ENCODE measurements around the gene NPC1.

Gene NPC1

DNA sequence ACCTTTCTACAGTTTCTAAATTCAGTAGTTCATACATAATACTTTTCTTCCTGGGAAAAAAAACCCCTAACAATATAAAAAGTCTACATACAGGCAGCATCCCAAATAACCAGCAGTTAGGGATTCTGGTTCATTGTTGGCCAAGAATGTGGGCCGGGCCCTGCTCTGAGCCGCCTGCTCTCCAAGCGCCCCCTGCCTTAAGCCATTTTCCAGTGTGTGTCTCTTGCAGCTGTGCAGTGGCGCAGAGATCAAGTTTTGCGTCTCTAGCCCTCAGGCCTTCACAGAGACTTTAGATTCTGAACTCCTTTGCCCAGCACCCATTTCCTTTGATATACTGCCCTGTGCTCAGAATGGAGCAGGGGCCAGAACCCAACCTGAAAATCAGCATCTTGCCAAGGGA is 50.1 kb downstream of the NPC1 start:
- H3K9ac ChIP-seq (ENCODE audit: low read length), result no peak overlapping the region
- no peak overlapping the region for H3K4me3 ChIP-seq (ENCODE audit: low read length)
- no peaks in the 10 kb centered on the region for H3K27me3 ChIP-seq (ENCODE audit: control insufficient read depth, insufficient read depth, low read length)
- H3K4me1 ChIP-seq (ENCODE audit: control insufficient read depth, insufficient read depth, low read length), result no peaks in the 10 kb centered on the region
- no peak overlapping the region for H3K27ac ChIP-seq (ENCODE audit: low read depth, low read length)
- H3K36me3 ChIP-seq (ENCODE audit: control insufficient read depth, insufficient read depth, low read length), result peaks cover 59% of the 10 kb centered on the region

DNA sequence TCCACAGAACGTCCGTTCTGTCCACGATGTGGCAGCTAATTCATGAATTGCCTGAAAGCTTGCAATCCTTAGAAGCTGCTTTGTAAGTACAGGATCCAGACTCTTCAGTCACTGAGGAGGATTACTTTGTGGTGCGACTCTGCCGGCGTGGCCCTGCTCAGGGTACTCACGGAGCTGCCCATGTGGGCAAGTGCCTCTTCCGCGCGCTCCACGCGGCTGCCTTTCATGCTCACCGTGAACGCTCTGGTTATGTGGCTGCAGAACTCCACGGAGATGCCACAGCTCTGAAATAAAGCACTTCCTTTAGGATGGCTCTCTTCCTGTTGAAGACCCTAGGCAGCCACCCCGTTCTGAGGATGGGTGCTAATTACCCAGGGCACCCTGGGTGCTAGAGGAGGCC is 52.0 kb downstream of the NPC1 start:
- no peaks in the 10 kb centered on the region for H3K27me3 ChIP-seq (ENCODE audit: control insufficient read depth, insufficient read depth, low read length)
- H3K9ac ChIP-seq (ENCODE audit: low read length), result no peak overlapping the region
- no peaks in the 10 kb centered on the region for H3K4me1 ChIP-seq (ENCODE audit: control insufficient read depth, insufficient read depth, low read length)
- H3K4me3 ChIP-seq (ENCODE audit: low read length), result no peak overlapping the region
- no peak overlapping the region for H3K27ac ChIP-seq (ENCODE audit: low read depth, low read length)
- peaks cover 65% of the 10 kb centered on the region for H3K36me3 ChIP-seq (ENCODE audit: control insufficient read depth, insufficient read depth, low read length)

- Histone ChIP-seq H3K4me3 (ENCODE audit: low read length) (no peak overlapping the region), H3K36me3 (ENCODE audit: control insufficient read depth, insufficient read depth, low read length) (peaks cover 64% of the 10 kb centered on the region), H3K4me1 (ENCODE audit: control insufficient read depth, insufficient read depth, low read length) (no peaks in the 10 kb centered on the region), H3K9ac (ENCODE audit: low read length) (no peak overlapping the region), H3K27ac (ENCODE audit: low read depth, low read length) (no peak overlapping the region), H3K27me3 (ENCODE audit: control insufficient read depth, insufficient read depth, low read length) (no peaks in the 10 kb centered on the region)
Observed at GRCh38 chr18:23532848-23533247, 53.5 kb downstream of the NPC1 start.

DNA sequence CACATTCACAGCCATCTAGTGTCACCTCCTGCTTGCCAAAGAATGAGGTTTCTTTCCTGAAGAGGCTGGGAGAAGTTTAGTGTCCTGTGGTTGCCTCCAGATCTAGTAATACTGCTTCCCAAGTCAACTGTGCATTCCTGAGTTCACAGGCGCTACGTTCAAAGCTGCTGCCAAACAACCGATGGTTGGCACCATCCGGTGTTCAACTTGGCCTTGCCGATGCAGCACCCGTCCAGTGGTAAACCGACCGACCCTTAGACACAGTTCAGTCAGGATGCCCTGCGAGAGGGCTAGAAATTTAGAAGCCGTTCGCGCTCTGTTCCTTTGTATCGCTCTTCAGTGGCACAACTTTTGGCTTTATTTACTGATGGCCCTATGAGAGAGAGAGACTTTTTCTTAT is 54.4 kb downstream of the NPC1 start:
- no peak overlapping the region for H3K27ac ChIP-seq (ENCODE audit: low read depth, low read length)
- H3K4me3 ChIP-seq (ENCODE audit: low read length), result no peak overlapping the region
- H3K36me3 ChIP-seq (ENCODE audit: control insufficient read depth, insufficient read depth, low read length), result peaks cover 63% of the 10 kb centered on the region
- H3K4me1 ChIP-seq (ENCODE audit: control insufficient read depth, insufficient read depth, low read length), result no peaks in the 10 kb centered on the region
- no peaks in the 10 kb centered on the region for H3K27me3 ChIP-seq (ENCODE audit: control insufficient read depth, insufficient read depth, low read length)
- H3K9ac ChIP-seq (ENCODE audit: low read length), result no peak overlapping the region

DNA sequence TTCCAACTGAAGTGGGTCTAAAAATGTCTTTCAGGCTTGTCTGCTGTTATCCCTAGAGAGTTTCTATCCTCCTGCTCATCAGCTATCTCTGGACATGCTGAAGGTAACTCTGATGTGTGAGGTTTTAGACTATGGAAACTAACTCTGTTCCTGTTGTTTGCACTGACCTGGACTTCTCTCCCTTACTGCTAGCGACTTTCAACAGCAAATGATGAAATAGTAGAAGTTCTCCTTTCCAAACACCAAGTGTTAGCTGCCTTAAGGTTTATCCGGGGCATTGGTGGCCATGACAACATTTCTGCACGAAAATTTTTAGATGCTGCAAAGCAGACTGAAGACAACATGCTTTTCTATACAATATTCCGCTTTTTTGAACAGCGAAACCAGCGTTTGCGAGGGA is 56.1 kb downstream of the NPC1 start:
- H3K9ac ChIP-seq (ENCODE audit: low read length), result no peak overlapping the region
- no peaks in the 10 kb centered on the region for H3K27me3 ChIP-seq (ENCODE audit: control insufficient read depth, insufficient read depth, low read length)
- peaks cover 58% of the 10 kb centered on the region for H3K36me3 ChIP-seq (ENCODE audit: control insufficient read depth, insufficient read depth, low read length)
- no peak overlapping the region for H3K27ac ChIP-seq (ENCODE audit: low read depth, low read length)
- H3K4me1 ChIP-seq (ENCODE audit: control insufficient read depth, insufficient read depth, low read length), result no peaks in the 10 kb centered on the region
- H3K4me3 ChIP-seq (ENCODE audit: low read length), result no peak overlapping the region

DNA sequence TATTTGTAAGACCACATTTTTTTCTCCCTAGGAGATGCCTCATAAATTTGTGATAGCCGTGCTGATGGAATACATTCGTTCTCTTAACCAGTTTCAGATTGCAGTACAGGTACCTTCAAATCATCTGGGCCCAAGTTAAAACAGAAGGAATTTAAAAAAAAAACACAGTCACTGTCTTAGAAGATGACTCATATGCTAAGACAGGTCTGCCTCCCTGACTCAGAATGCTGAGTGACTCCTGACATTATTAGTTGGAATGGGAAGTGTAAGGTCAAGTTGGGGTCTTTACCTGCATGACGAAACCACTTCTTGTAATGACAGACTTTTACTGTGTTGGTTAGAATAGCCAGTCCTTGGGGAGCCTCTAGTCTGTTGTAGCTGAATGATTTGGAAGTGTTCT is 56.7 kb downstream of the NPC1 start:
- H3K27me3 ChIP-seq (ENCODE audit: control insufficient read depth, insufficient read depth, low read length), result no peaks in the 10 kb centered on the region
- peaks cover 56% of the 10 kb centered on the region for H3K36me3 ChIP-seq (ENCODE audit: control insufficient read depth, insufficient read depth, low read length)
- no peak overlapping the region for H3K27ac ChIP-seq (ENCODE audit: low read depth, low read length)
- no peaks in the 10 kb centered on the region for H3K4me1 ChIP-seq (ENCODE audit: control insufficient read depth, insufficient read depth, low read length)
- no peak overlapping the region for H3K9ac ChIP-seq (ENCODE audit: low read length)
- no peak overlapping the region for H3K4me3 ChIP-seq (ENCODE audit: low read length)

GRCh38 chr18:23528580-23529472 is 57.5 kb downstream of the NPC1 start:
- Histone ChIP-seq H3K27me3 (ENCODE audit: control insufficient read depth, insufficient read depth, low read length) (no peaks in the 10 kb centered on the region), H3K36me3 (ENCODE audit: control insufficient read depth, insufficient read depth, low read length) (peaks cover 56% of the 10 kb centered on the region), H3K9ac (ENCODE audit: low read length) (no peak overlapping the region), H3K4me1 (ENCODE audit: control insufficient read depth, insufficient read depth, low read length) (no peaks in the 10 kb centered on the region), H3K27ac (ENCODE audit: low read depth, low read length) (no peak overlapping the region), H3K4me3 (ENCODE audit: low read length) (no peak overlapping the region)

- Histone ChIP-seq H3K27ac (ENCODE audit: low read depth, low read length) (no peak overlapping the region), H3K4me3 (ENCODE audit: low read length) (no peak overlapping the region), H3K27me3 (ENCODE audit: control insufficient read depth, insufficient read depth, low read length) (no peaks in the 10 kb centered on the region), H3K9ac (ENCODE audit: low read length) (no peak overlapping the region), H3K4me1 (ENCODE audit: control insufficient read depth, insufficient read depth, low read length) (no peaks in the 10 kb centered on the region), H3K36me3 (ENCODE audit: control insufficient read depth, insufficient read depth, low read length) (peaks cover 58% of the 10 kb centered on the region)
Observed at GRCh38 chr18:23526501-23527063, 59.7 kb downstream of the NPC1 start.

DNA sequence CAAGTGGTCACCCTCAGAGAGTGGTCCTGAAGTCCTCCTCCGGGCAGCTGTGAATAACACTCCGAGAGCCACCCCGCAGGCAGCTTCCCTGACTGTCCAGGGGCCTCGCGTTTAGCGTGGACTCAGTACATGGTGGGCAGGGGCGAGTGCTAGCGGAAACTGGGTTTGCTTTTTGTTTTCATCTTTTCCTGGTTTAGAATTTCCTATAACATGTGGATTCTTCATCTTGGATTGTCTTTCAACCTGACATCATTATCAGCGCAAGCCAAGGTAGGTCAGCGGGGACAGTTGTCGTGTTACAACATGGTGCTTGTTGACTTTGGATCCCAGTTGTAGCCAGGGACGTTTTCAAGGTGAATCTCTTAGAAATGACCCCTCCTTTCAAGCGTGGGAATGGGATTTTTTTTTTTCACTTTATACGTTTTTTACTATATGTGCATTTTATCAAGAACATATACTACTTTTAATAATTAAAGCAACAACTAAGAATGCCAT is 62.0 kb downstream of the NPC1 start:
- peaks cover 50% of the 10 kb centered on the region for H3K36me3 ChIP-seq (ENCODE audit: control insufficient read depth, insufficient read depth, low read length)
- H3K27ac ChIP-seq (ENCODE audit: low read depth, low read length), result no peak overlapping the region
- H3K9ac ChIP-seq (ENCODE audit: low read length), result no peak overlapping the region
- no peaks in the 10 kb centered on the region for H3K27me3 ChIP-seq (ENCODE audit: control insufficient read depth, insufficient read depth, low read length)
- no peaks in the 10 kb centered on the region for H3K4me1 ChIP-seq (ENCODE audit: control insufficient read depth, insufficient read depth, low read length)
- no peak overlapping the region for H3K4me3 ChIP-seq (ENCODE audit: low read length)

DNA sequence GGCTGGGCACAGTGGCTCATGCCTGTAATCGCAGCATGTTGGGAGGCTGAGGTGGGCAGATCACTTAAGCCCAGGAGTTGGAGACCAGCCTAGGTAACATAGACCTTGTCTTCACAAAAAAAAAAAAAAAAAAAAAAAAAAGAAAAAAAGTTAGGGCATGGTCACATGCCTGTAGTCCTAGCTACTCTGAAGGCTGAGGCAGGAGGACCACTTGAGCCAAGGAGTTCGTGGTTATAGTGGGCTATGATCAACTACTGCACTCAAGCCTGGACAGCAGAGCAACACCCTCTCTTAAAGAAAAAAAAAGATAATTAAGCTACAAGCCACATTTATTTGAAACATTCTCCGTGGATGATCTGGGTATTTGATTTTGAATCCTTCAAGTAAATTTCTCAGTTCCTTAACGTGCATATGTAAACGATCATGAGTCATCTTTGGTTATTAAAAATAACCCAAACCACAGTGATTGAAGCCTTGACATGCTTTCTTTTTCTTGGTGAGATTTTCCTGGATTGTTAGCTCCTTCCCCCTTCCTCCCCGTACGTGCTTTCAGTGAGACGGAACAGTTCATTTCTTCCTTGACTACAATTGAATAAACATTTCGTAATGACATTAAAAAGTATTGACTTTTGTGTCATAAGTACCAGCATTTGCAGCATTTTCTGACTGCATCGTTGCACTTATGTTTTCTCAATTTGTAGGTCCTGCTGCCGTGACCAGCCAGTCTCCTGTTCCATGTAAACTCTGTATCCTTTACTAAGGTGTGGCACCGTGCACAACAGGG is 62.7 kb downstream of the NPC1 start:
- H3K4me1 ChIP-seq (ENCODE audit: control insufficient read depth, insufficient read depth, low read length), result no peaks in the 10 kb centered on the region
- H3K36me3 ChIP-seq (ENCODE audit: control insufficient read depth, insufficient read depth, low read length), result peaks cover 49% of the 10 kb centered on the region
- no peak overlapping the region for H3K4me3 ChIP-seq (ENCODE audit: low read length)
- no peaks in the 10 kb centered on the region for H3K27me3 ChIP-seq (ENCODE audit: control insufficient read depth, insufficient read depth, low read length)
- H3K9ac ChIP-seq (ENCODE audit: low read length), result no peak overlapping the region
- no peak overlapping the region for H3K27ac ChIP-seq (ENCODE audit: low read depth, low read length)

- Histone ChIP-seq H3K9ac (ENCODE audit: low read length) (no peak overlapping the region), H3K27me3 (ENCODE audit: control insufficient read depth, insufficient read depth, low read length) (no peaks in the 10 kb centered on the region), H3K36me3 (ENCODE audit: control insufficient read depth, insufficient read depth, low read length) (peaks cover 44% of the 10 kb centered on the region), H3K4me1 (ENCODE audit: control insufficient read depth, insufficient read depth, low read length) (no peaks in the 10 kb centered on the region), H3K27ac (ENCODE audit: low read depth, low read length) (no peak overlapping the region), H3K4me3 (ENCODE audit: low read length) (no peak overlapping the region)
Observed at GRCh38 chr18:23521907-23522306, 64.4 kb downstream of the NPC1 start.

DNA sequence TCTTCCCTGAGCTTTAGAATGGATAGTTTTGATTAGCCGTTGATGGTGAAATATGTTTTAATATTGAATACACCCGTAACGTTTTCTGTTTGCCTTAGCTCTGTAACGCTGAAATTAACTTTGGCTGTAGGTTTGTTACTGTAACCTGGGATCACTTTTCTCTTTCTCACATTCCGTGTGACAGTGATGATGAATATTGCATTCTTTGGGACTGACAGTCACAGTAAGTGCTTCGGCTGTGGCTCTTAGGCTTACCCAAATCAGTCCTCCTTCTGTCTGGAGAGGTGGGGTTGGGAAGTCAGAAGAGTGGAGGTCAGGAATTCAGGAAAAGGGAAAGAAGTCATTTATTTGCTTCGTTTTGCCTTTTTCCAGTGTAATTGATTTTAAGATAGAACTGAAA is 65.0 kb downstream of the NPC1 start:
- Histone ChIP-seq H3K9ac (ENCODE audit: low read length) (no peak overlapping the region), H3K27me3 (ENCODE audit: control insufficient read depth, insufficient read depth, low read length) (no peaks in the 10 kb centered on the region), H3K27ac (ENCODE audit: low read depth, low read length) (no peak overlapping the region), H3K4me3 (ENCODE audit: low read length) (no peak overlapping the region), H3K36me3 (ENCODE audit: control insufficient read depth, insufficient read depth, low read length) (peaks cover 43% of the 10 kb centered on the region), H3K4me1 (ENCODE audit: control insufficient read depth, insufficient read depth, low read length) (no peaks in the 10 kb centered on the region)
